GM12878 (cell line): ENCODE data around the gene PPP1CA. TPM values are rescaled to one million over a fixed set of nuclear protein-coding genes. Genes with fewer than 3 reads are reported as not detected.
"Not testable (repeated sequence)": the region's sequence is repeated elsewhere in the genome, so short reads cannot be mapped to it uniquely, and the experiment has no call there.

ENCODE experiments used
- ATAC-seq: fragments of 200-7000 bp; cut with Tn5 transposase; 3 replicates; pipeline ENCODE4 v1.9.1; 2020; ENCODE audit warnings: mild to moderate bottlenecking, moderate library complexity
- BruUV-seq: library from RNA; stranded (reverse); fragments of 400-500 nt; replicated peaks from 2 replicates; lab custom pipeline; 2021; lab: Mats Ljungman, UMichigan
- CTCF ChIA-PET: fragments of 300-600 bp; sonication (Branson Sonifier 250); formaldehyde crosslinking; extraction: SDS; loops from one replicate; lab custom pipeline; 2021; ENCODE audit warnings: inconsistent platforms; lab: Yijun Ruan, JAX
- POLR2A ChIA-PET: fragments of 350-600 bp; formaldehyde crosslinking; extraction: SDS; loops from one replicate; lab custom pipeline; 2021; ENCODE audit warnings: inconsistent platforms; lab: Charles Lee
- RAD21 ChIA-PET: fragments of 300-600 bp; sonication (Branson Sonifier 250); formaldehyde crosslinking; loops from one replicate; lab custom pipeline; 2023; ENCODE audit warnings: antibody characterized with exemption; ENCODE audit not compliant: unreplicated experiment; lab: Charles Lee
- SMC1A ChIA-PET: fragments of 300-600 bp; sonication (Branson Sonifier 250); formaldehyde crosslinking; loops from one replicate; lab custom pipeline; 2023; ENCODE audit not compliant: unreplicated experiment, uncharacterized antibody; lab: Charles Lee
- DNase-seq: peaks from one replicate; pipeline ENCODE4 v3.0.0-alpha.2; 2011; ENCODE audit warnings: low read depth, low spot score
- FAIRE-seq: peaks from 3 replicates; lab custom pipeline; 2011; peaks lifted over from hg19 to GRCh38; lab: Jason Lieb, UNC
- H2AFZ ChIP-seq: 2 replicates; pipeline ENCODE4 v1.6.0; 2011; ENCODE audit warnings: low read depth, low read length, control low read depth; ENCODE audit not compliant: control insufficient read depth
- H3K27ac ChIP-seq: 2 replicates; pipeline ENCODE4 v1.5.1; 2011; ENCODE audit warnings: control low read depth; ENCODE audit not compliant: control insufficient read depth, insufficient read depth
- H3K27me3 ChIP-seq, 2 experiments: replicated peaks in 1 of 2; 2 replicates each; pipeline versions ENCODE4 v1.6.0 to v1.6.1; 2011; ENCODE audit warnings: low read length in 1 of 2; ENCODE audit not compliant: control insufficient read depth in 2 of 2, insufficient read depth in 2 of 2
- H3K36me3 ChIP-seq, 2 experiments: 2 replicates each; pipeline ENCODE4 v1.5.1; 2011; ENCODE audit warnings: low read length in 1 of 2; ENCODE audit not compliant: control insufficient read depth in 2 of 2, insufficient read depth in 2 of 2
- H3K4me1 ChIP-seq: 2 replicates; pipeline ENCODE4 v1.6.1; 2011; ENCODE audit warnings: mild to moderate bottlenecking, low read length, moderate library complexity, mixed read lengths; ENCODE audit not compliant: control insufficient read depth, insufficient read depth
- H3K4me2 ChIP-seq: 2 replicates; pipeline ENCODE4 v1.6.0; 2011; ENCODE audit warnings: control low read depth; ENCODE audit not compliant: control insufficient read depth, insufficient read depth
- H3K4me3 ChIP-seq: fragments of 200-600 bp; sonication (generic); 2 replicates; pipeline ENCODE4 v1.5.1; 2016
- H3K79me2 ChIP-seq: 2 replicates; pipeline ENCODE4 v1.6.0; 2011; ENCODE audit warnings: low read length; ENCODE audit not compliant: control insufficient read depth, insufficient read depth
- H3K9ac ChIP-seq: 2 replicates; pipeline ENCODE4 v1.8.0; 2011; ENCODE audit warnings: low read length, control low read depth, mixed read lengths; ENCODE audit not compliant: control insufficient read depth, insufficient read depth
- H3K9me3 ChIP-seq: replicated peaks from 3 replicates; pipeline ENCODE4 v1.5.1; 2011; ENCODE audit warnings: mild to moderate bottlenecking, low read length; ENCODE audit not compliant: control insufficient read depth, insufficient read depth
- H4K20me1 ChIP-seq: 2 replicates; pipeline ENCODE4 v1.6.0; 2011; ENCODE audit not compliant: control insufficient read depth, insufficient read depth
- ATF7 ChIP-seq: fragments of 450-650 bp; IDR thresholded peaks from 2 replicates; pipeline ENCODE4 v1.6.1; 2016; ENCODE audit warnings: low read depth, mild to moderate bottlenecking
- DPF2 ChIP-seq: fragments of 450-650 bp; IDR thresholded peaks from 2 replicates; pipeline ENCODE4 v1.6.1; 2017; ENCODE audit warnings: mild to moderate bottlenecking
- EED ChIP-seq: sonication (generic); IDR thresholded peaks from 2 replicates; pipeline ENCODE4 v1.6.1; 2016; ENCODE audit warnings: antibody characterized with exemption, low read depth
- EGR1 ChIP-seq, 2 experiments: IDR thresholded peaks; 1 replicate in 1 of 2; 2 replicates in 1 of 2; pipeline ENCODE4 v1.6.1; 2011 to 2012; ENCODE audit warnings: low read depth in 2 of 2, low read length in 2 of 2, borderline replicate concordance in 1 of 2, mild to moderate bottlenecking in 1 of 2, moderate library complexity in 1 of 2
- HDGF ChIP-seq: fragments of 450-650 bp; IDR thresholded peaks from 2 replicates; pipeline ENCODE4 v1.6.1; 2016; ENCODE audit warnings: antibody characterized with exemption
- IKZF1 ChIP-seq: fragments of 450-650 bp; conservative IDR thresholded peaks from 2 replicates; pipeline ENCODE4 v1.6.1; 2017; ENCODE audit warnings: antibody characterized with exemption, mild to moderate bottlenecking
- IKZF2 ChIP-seq, 2 experiments: fragments of 450-650 bp; IDR thresholded peaks; 2 replicates each; pipeline ENCODE4 v1.6.1; 2017; ENCODE audit warnings: mild to moderate bottlenecking in 2 of 2, moderate library complexity in 2 of 2
- MTA2 ChIP-seq: fragments of 450-650 bp; IDR thresholded peaks from 2 replicates; pipeline ENCODE4 v1.6.1; 2016; ENCODE audit warnings: low read depth, mild to moderate bottlenecking, moderate library complexity
- NR2F1 ChIP-seq: fragments of 450-650 bp; conservative IDR thresholded peaks from 2 replicates; pipeline ENCODE4 v1.6.1; 2017; ENCODE audit warnings: mild to moderate bottlenecking
- ZNF384 ChIP-seq: IDR thresholded peaks from 2 replicates; pipeline ENCODE4 v1.6.1; 2012; ENCODE audit warnings: low read depth, mild to moderate bottlenecking, low read length, improper control_type of control experiment, borderline replicate concordance
- ZNF687 ChIP-seq: fragments of 450-650 bp; IDR thresholded peaks from 2 replicates; pipeline ENCODE4 v1.6.1; 2017; ENCODE audit warnings: mild to moderate bottlenecking, moderate library complexity
- WGBS: methylation state at CpG from one replicate; pipeline ENCODE4 v1.1.6; 2016; ENCODE audit warnings: low lambda C conversion rate; ENCODE audit not compliant: insufficient replicate concordance, insufficient coverage; ENCODE audit errors: missing lambda C conversion rate; 5-methylcytosine and 5-hydroxymethylcytosine counted together
- in situ Hi-C: fragments of 300-500 bp; cut with MboI; formaldehyde crosslinking; loops from 9 replicates; pipeline ENCODE4 v1.14.3; 2018; ENCODE audit warnings: mixed read lengths
- intact Hi-C: fragments of 100-400 bp; cut with micrococcal nuclease; formaldehyde crosslinking; loops from one replicate; pipeline ENCODE4 v1.14.2; 2022; ENCODE audit not compliant: unreplicated experiment
- polyA plus RNA-seq, 11 experiments: library from polyadenylated mRNA; depleted of rRNA in 4 of 11; unstranded in 6 of 11; stranded (reverse) in 5 of 11; fragments of >200 nt; fragmentation: Nextera tagmentation in 4 of 11; fragmentation: Illumina TruSeq in 1 of 11; extraction: Ambion mirVana in 4 of 11; extraction: Trizol in 1 of 11; gene quantifications; 1 replicate in 1 of 11; 2 replicates in 10 of 11; pipeline versions ENCODE4 v1.2.1 to v1.2.3, GENCODE V29; 2011 to 2016; ENCODE audit warnings: inconsistent platforms in 2 of 11, missing spikeins in 2 of 11, low read depth in 1 of 11
- total RNA-seq, 4 experiments: library from RNA; depleted of rRNA in 3 of 4; stranded (reverse); fragments of >200 nt in 3 of 4; fragmentation: Illumina TruSeq in 1 of 4; extraction: Trizol in 1 of 4; gene quantifications; 2 replicates each; pipeline versions ENCODE4 v1.2.1 to v1.2.3, GENCODE V29; 2013 to 2021

The PPP1CA gene
- total and polyA plus RNA-seq, 10 of the 15 experiments (the other 5 are each of a cell fraction or from before 2014, with no cell fraction given): 26.4 to 458 (median 240) TPM

GRCh38 chr11:67404515-67405195 lies 3.0 kb upstream of the PPP1CA start (continued):
- peak; percentile 59 for TF ChIP-seq ZNF687
- TF ChIP-seq DPF2: peak; percentile 57; the same call in 1 of the 2 replicates
- peak; percentile 92 for TF ChIP-seq NR2F1
- TF ChIP-seq MTA2: 0 out of 2 replicates have a peak, but pooled peaks have one; percentile 28
- TF ChIP-seq IKZF2 (IDR thresholded peaks at IDR 0.05): peak; percentile 55 to 71; a peak in 2 of 4 replicates
- 0 out of 2 replicates have a peak, but pooled peaks have one; percentile 14 for TF ChIP-seq EED
- peak; percentile 82 for TF ChIP-seq IKZF1
- TF ChIP-seq ATF7: peak; percentile 52; the same call in 1 of the 2 replicates
- TF ChIP-seq HDGF: 0 out of 2 replicates have a peak, but pooled peaks have one; percentile 52
- TF ChIP-seq EGR1 (IDR thresholded peaks at IDR 0.05; ENCODE audit: borderline replicate concordance in 1 of 2, low read depth in 2 of 2, low read length in 2 of 2): peak in 1 of 2 experiments; percentile 78; a peak in 1 of 3 replicates
- no peak for TF ChIP-seq ZNF384

- H3K79me2 ChIP-seq: peaks cover 57% of the 10 kb centered on the region
- H3K9me3 ChIP-seq, H2AFZ ChIP-seq, in situ Hi-C loops, ATAC-seq, H3K27me3 ChIP-seq, H4K20me1 ChIP-seq, FAIRE-seq, BruUV-seq, DNase-seq: not testable (repeated sequence)
- H3K27ac ChIP-seq: peak overlapping the region; percentile 99
- SMC1A ChIA-PET: interaction anchor here (1.1 to 5.7 kb wide), 8 partner anchors 10 to 83 kb away, joined by 4 to 46 read pairs (median 6); partner anchors contain the start of genes POLD4, PTPRCAP, RPS6KB2 and TMEM134
- peak overlapping the region; percentile 69 for H3K4me2 ChIP-seq
- CTCF ChIA-PET: interaction anchor here (1.0 to 5.0 kb wide), 15 partner anchors 11 to 179 kb away, joined by 3 to 53 read pairs (median 7); partner anchors contain the start of genes AIP, PITPNM1, PTPRCAP and RAD9A
- POLR2A ChIA-PET: interaction anchor here (0.6 to 7.3 kb wide), 17 partner anchors 9 to 163 kb away, joined by 3 to 112 read pairs (median 28); partner anchors contain the start of genes AIP, POLD4, PTPRCAP and RAD9A
- RAD21 ChIA-PET: interaction anchor here (1.0 to 6.4 kb wide), 15 partner anchors 15 to 182 kb away, joined by 3 to 112 read pairs (median 4); partner anchors contain the start of genes AIP, CDK2AP2, CORO1B and GSTP1
- peaks cover 58% of the 10 kb centered on the region for H3K4me1 ChIP-seq
- 79% methylated on average over 9 of the region's 9 CpGs for WGBS
- peak overlapping the region; percentile 91; the same call in 1 of the 2 replicates for H3K9ac ChIP-seq
- H3K4me3 ChIP-seq: peak overlapping the region; percentile 82
- intact Hi-C loops: loop anchor here (1.0 to 5.0 kb wide), 3 partner anchors 34 to 80 kb away; partner anchors contain the start of genes AIP and PTPRCAP
- peaks cover 14 to 19% of the 10 kb centered on the region in 2 experiments for H3K36me3 ChIP-seq
Observed at GRCh38 chr11:67403085-67403484, 1.4 kb upstream of the PPP1CA start.
